ENCODE measurements around the gene TAF1D. TPM values are rescaled to one million over a fixed set of nuclear protein-coding genes. Genes with fewer than 3 reads are reported as not detected.

TAF1D gene
- total and polyA plus RNA-seq, 2 donors (not counting 3 experiments of a cell fraction or from before 2014, with no cell fraction given), result 60.7 to 181 TPM

DNA sequence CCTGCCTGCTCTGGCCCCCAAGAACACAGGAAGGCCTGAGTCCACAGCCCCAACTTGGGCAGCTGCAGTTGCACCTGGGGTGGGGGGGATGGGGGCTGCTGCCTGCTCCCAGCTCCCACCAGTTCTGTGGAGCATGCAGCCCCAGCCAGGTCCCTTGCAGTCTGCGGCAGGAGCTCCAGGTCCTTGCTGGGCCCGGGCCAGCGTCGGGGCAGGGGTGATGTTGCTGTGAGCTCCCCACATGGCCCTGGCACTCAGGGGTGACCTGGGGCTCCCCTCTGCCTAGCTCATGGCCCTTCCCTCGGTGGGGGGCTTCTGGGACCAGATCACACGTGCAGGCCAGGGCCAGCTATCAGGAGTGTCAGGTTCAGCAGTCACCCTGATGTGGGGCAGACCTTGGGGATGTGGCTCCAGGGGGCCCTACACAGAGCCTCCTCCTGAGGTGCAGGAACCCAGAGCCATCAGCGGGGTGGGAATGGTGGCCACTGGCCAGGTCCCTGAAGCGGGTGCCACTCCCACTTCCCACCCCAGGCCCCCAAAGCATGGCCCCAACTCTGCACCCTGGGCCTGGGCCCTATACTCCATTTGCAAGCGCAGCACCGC, 32.4 kb upstream of the TAF1D start:
- Histone ChIP-seq H3K27ac (ENCODE audit: insufficient read depth, low read depth, low read length) (no peak overlapping the region), H3K4me3 (replicated peaks in 1 of 3; ENCODE audit: insufficient read depth in 1 of 3, low read depth in 1 of 3, low read length in 3 of 3) (no peak overlapping the region), H3K36me3 (ENCODE audit: control insufficient read depth in 2 of 2, extremely low read depth in 1 of 2, insufficient read depth in 2 of 2, low read length in 2 of 2) (no peaks in the 10 kb centered on the region), H3K9ac (replicated peaks; ENCODE audit: extremely low read depth, insufficient read depth, low read length) (no peak overlapping the region), H4K20me1 (replicated peaks; ENCODE audit: control insufficient read depth, extremely low read depth, insufficient read depth, low read length) (no peaks in the 10 kb centered on the region), H3K9me3 (replicated peaks; ENCODE audit: control insufficient read depth, insufficient read depth, low read length) (no peaks in the 10 kb centered on the region), H3K4me1 (ENCODE audit: control insufficient read depth, extremely low read depth, insufficient read depth, low read length) (no peaks in the 10 kb centered on the region), H2AFZ (ENCODE audit: low read depth, low read length) (no peak overlapping the region), H3K4me2 (ENCODE audit: insufficient read depth, low read length) (no peak overlapping the region), H3K27me3 (ENCODE audit: control insufficient read depth in 2 of 2, insufficient read depth in 2 of 2, low read length in 2 of 2) (no peaks in the 10 kb centered on the region), H3K9me1 (replicated peaks; ENCODE audit: control insufficient read depth, extremely low read depth, insufficient read depth, low read length) (no peaks in the 10 kb centered on the region), H3K79me2 (ENCODE audit: control insufficient read depth, insufficient read depth, low read length) (no peaks in the 10 kb centered on the region)
- TF ChIP-seq JUN (IDR thresholded peaks at IDR 0.05; ENCODE audit: borderline replicate concordance, insufficient read depth, insufficient read length, low read depth), result no peak
- dilution Hi-C loops (cut with MboI; ENCODE audit: extremely low pct_ligation_motif_present, low sequenced_read_pairs), result no loop called here
- BruUV-seq (replicated peaks), result no TSS peak
- FAIRE-seq, result no peak
- DNase-seq (ENCODE audit: low read depth, low spot score), result no peak
- ChIA-PET CTCF (interaction anchor here (1.4 to 2.7 kb wide), 2 partner anchors 10 kb away, joined by 5 to 8 read pairs; partner anchors contain the start of gene MED17), POLR2A (no interaction called here)
- intact Hi-C loops (cut with micrococcal nuclease), result no loop called here

DNA sequence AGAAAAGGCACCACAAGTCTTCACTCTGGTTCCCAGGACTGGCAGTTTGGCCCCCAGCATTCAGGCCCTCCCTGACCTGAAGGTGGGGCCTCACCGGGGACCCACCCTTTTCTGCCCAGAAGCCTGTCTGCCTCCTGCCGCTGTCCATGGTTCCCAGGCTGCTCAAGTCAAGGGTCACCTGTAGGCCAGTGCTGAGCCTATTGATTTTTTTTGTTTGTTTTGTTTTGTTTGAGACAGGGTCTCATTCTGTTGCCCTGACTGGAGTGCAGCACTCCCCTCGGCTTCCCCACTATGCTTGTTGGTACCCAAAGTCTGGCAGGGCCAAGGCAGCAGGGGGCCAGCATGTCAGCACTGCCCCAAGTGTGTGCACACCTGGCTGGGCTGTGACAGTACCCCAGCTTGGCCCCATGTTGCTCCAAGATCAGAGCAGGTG, 31.8 kb upstream of the TAF1D start:
- CTCF ChIA-PET, result interaction anchor here (2.5 to 2.7 kb wide), 2 partner anchors 10 to 11 kb away, joined by 7 to 8 read pairs; partner anchors contain the start of gene MED17
- Histone ChIP-seq H3K9me3 (replicated peaks; ENCODE audit: control insufficient read depth, insufficient read depth, low read length) (no peaks in the 10 kb centered on the region), H3K4me1 (ENCODE audit: control insufficient read depth, extremely low read depth, insufficient read depth, low read length) (no peaks in the 10 kb centered on the region), H3K36me3 (ENCODE audit: control insufficient read depth in 2 of 2, extremely low read depth in 1 of 2, insufficient read depth in 2 of 2, low read length in 2 of 2) (no peaks in the 10 kb centered on the region), H3K9me1 (replicated peaks; ENCODE audit: control insufficient read depth, extremely low read depth, insufficient read depth, low read length) (no peaks in the 10 kb centered on the region), H3K9ac (replicated peaks; ENCODE audit: extremely low read depth, insufficient read depth, low read length) (no peak overlapping the region), H3K4me3 (replicated peaks in 1 of 3; ENCODE audit: insufficient read depth in 1 of 3, low read depth in 1 of 3, low read length in 3 of 3) (no peak overlapping the region), H3K27ac (ENCODE audit: insufficient read depth, low read depth, low read length) (no peak overlapping the region), H4K20me1 (replicated peaks; ENCODE audit: control insufficient read depth, extremely low read depth, insufficient read depth, low read length) (no peaks in the 10 kb centered on the region), H2AFZ (ENCODE audit: low read depth, low read length) (no peak overlapping the region), H3K4me2 (ENCODE audit: insufficient read depth, low read length) (no peak overlapping the region), H3K27me3 (ENCODE audit: control insufficient read depth in 2 of 2, insufficient read depth in 2 of 2, low read length in 2 of 2) (no peaks in the 10 kb centered on the region), H3K79me2 (ENCODE audit: control insufficient read depth, insufficient read depth, low read length) (no peaks in the 10 kb centered on the region)
- DNase-seq (ENCODE audit: low read depth, low spot score), result no peak
- no peak for FAIRE-seq
- intact Hi-C loops (cut with micrococcal nuclease), result no loop called here
- dilution Hi-C loops (cut with MboI; ENCODE audit: extremely low pct_ligation_motif_present, low sequenced_read_pairs), result no loop called here
- POLR2A ChIA-PET, result no interaction called here
- TF ChIP-seq, protein P1, sequence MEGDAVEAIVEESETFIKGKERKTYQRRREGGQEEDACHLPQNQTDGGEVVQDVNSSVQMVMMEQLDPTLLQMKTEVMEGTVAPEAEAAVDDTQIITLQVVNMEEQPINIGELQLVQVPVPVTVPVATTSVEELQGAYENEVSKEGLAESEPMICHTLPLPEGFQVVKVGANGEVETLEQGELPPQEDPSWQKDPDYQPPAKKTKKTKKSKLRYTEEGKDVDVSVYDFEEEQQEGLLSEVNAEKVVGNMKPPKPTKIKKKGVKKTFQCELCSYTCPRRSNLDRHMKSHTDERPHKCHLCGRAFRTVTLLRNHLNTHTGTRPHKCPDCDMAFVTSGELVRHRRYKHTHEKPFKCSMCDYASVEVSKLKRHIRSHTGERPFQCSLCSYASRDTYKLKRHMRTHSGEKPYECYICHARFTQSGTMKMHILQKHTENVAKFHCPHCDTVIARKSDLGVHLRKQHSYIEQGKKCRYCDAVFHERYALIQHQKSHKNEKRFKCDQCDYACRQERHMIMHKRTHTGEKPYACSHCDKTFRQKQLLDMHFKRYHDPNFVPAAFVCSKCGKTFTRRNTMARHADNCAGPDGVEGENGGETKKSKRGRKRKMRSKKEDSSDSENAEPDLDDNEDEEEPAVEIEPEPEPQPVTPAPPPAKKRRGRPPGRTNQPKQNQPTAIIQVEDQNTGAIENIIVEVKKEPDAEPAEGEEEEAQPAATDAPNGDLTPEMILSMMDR (IDR thresholded peaks at IDR 0.05; ENCODE audit: extremely low read depth in 1 of 2, insufficient read depth in 1 of 2, low read depth in 1 of 2, low read length in 2 of 2), result no peak
- TF ChIP-seq MYC (IDR thresholded peaks at IDR 0.05; ENCODE audit: low read depth, low read length), result no peak
- TF ChIP-seq GATA2 (IDR thresholded peaks at IDR 0.05; ENCODE audit: insufficient read depth, insufficient read length, low read depth, low read length), result no peak
- no peak for TF ChIP-seq FOS (IDR thresholded peaks at IDR 0.05; ENCODE audit: borderline replicate concordance, insufficient read depth, low read length)
- TF ChIP-seq POLR2AphosphoS5 (IDR thresholded peaks at IDR 0.05; ENCODE audit: insufficient read depth, low read depth, low read length), result no peak
- TF ChIP-seq POLR2A (IDR thresholded peaks at IDR 0.05; ENCODE audit: low read depth, low read length), result no peak
- BruUV-seq (replicated peaks), result no TSS peak
